ENCODE results near the gene CFAP68.

GRCh38 chr11:111834432-111835163, 44.7 kb upstream of the CFAP68 start:
- no peak for TF ChIP-seq CTCF (conservative IDR thresholded peaks at IDR 0.05; ENCODE audit: low read depth, low read length)
- no peak for TF ChIP-seq NFE2L2 (IDR thresholded peaks at IDR 0.05; ENCODE audit: low read depth, low read length)
- no peak for TF ChIP-seq USF2 (IDR thresholded peaks at IDR 0.05; ENCODE audit: low read depth, low read length)
- TF ChIP-seq MXI1 (IDR thresholded peaks at IDR 0.05; ENCODE audit: borderline replicate concordance, low read depth, low read length), result no peak
- no peak for TF ChIP-seq POLR2A (IDR thresholded peaks at IDR 0.05; ENCODE audit: low read depth, low read length)
- no peak for TF ChIP-seq CHD1 (IDR thresholded peaks at IDR 0.05; ENCODE audit: low read depth, low read length)
- no peak for TF ChIP-seq RFX5 (IDR thresholded peaks at IDR 0.05; ENCODE audit: low read depth, low read length)
- TF ChIP-seq FOS (IDR thresholded peaks at IDR 0.05; ENCODE audit: low read depth, low read length), result no peak
- TF ChIP-seq RAD21 (IDR thresholded peaks at IDR 0.05; ENCODE audit: low read length), result no peak

All from IMR-90 (cell line).